ENCODE measurements around the gene CTCFL.

DNA sequence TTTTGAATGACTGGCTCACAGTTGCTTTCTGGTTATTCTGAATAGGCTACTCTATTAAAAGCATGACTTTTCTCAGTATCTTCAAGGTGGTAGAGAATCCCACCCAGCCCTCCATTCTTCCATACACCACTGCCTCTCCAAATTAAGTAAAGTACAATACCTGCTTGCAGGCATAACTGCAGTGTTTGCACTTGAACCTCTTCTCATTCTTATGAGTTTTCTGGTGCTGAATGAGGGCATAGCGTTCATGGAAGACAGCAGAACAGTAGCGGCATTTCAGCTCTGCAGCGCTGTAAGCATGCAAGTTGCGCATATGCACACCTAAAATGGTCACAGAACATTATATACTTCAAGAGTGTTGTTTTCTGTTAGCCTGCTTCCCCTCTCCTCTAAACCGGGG is 12.5 kb downstream of the CTCFL start:
- TF ChIP-seq CEBPB (IDR thresholded peaks at IDR 0.05) (no peak), TCF12 (IDR thresholded peaks at IDR 0.05; ENCODE audit: low read depth) (no peak), FOXM1 (IDR thresholded peaks at IDR 0.05; ENCODE audit: borderline replicate concordance, low read depth) (no peak), EGR1 (IDR thresholded peaks at IDR 0.05) (no peak)
